ENCODE results near the gene ETS1. TPM values are rescaled to one million over a fixed set of nuclear protein-coding genes. Genes with fewer than 3 reads are reported as not detected.
A peak's percentile ranks its signal among the peaks of the same experiment; 100 is the strongest.

The ETS1 gene
- total and polyA plus RNA-seq, 2 experiments from 2014 or later, result 25.6 to 52.6 TPM

GRCh38 chr11:128522943-128523518 is 64.3 kb downstream of the ETS1 start (continued):
- no peak for TF ChIP-seq REST (IDR thresholded peaks at IDR 0.05; ENCODE audit: unreplicated experiment)

- Histone ChIP-seq H3K27ac (ENCODE audit: low read depth) (no peak overlapping the region), H3K4me1 (ENCODE audit: insufficient read depth) (peaks cover 70% of the 10 kb centered on the region), H3F3A (replicated peaks; ENCODE audit: low read depth) (no peaks in the 10 kb centered on the region; the same call in 1 of the 2 replicates), H3K9me2 (ENCODE audit: insufficient read depth) (no peaks in the 10 kb centered on the region), H3K4me2 (peak overlapping the region; percentile 96), H3K79me2 (replicated peaks; ENCODE audit: insufficient read depth) (peaks cover 54% of the 10 kb centered on the region), H3K27me3 (ENCODE audit: insufficient read depth) (peaks cover 14% of the 10 kb centered on the region), H2AFZ (peak overlapping the region; percentile 40; the same call in 1 of the 2 replicates), H3K4me3 (peak overlapping the region; percentile 89), H4K20me1 (replicated peaks; ENCODE audit: insufficient read depth) (peaks cover 29% of the 10 kb centered on the region), H3K36me3 (ENCODE audit: insufficient read depth) (no peaks in the 10 kb centered on the region)
- peaks cover 58% of the 10 kb centered on the region for H3K4me1 Mint-ChIP-seq
- peak; percentile 92 for ATAC-seq
- peak; percentile 96 for DNase-seq (ENCODE audit: low spot score)
- no peaks in the 10 kb centered on the region for H3K36me3 Mint-ChIP-seq (ENCODE audit: low read depth)
- TF ChIP-seq NANOG (IDR thresholded peaks at IDR 0.05; ENCODE audit: borderline replicate concordance) (no peak), POLR2AphosphoS5 (IDR thresholded peaks at IDR 0.05; ENCODE audit: low read depth) (peak; percentile 70)
- H3K4me3 Mint-ChIP-seq, result peak overlapping the region; percentile 84
- peaks cover 21% of the 10 kb centered on the region for H3K27me3 Mint-ChIP-seq (ENCODE audit: insufficient read depth, low read depth, poor library complexity)
- no peaks in the 10 kb centered on the region for H3K9me3 Mint-ChIP-seq
- no peak overlapping the region for H3K27ac Mint-ChIP-seq
Measured at GRCh38 chr11:128522055-128522942, 65.1 kb downstream of the ETS1 start.

DNA sequence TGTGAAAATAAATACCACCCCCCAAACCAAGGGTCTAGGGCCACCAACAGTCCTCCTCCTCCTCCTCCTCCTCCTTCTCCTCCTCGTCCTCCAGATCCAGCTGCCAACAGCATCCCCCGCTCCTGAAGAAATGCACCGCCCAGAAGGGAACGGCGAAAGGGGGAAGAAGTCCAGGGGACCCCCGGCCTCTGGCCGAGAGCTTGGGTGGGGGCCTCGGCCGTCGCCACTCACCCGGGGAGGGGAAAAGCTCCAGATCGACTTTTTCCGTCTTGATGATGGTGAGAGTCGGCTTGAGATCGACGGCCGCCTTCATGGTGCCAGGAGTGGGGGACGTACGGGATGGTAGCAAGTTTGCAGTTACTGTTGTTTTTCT is 65.7 kb downstream of the ETS1 start:
- Mint-ChIP-seq H3K4me1 (peaks cover 58% of the 10 kb centered on the region), H3K4me3 (peak overlapping the region; percentile 84), H3K36me3 (ENCODE audit: low read depth) (no peaks in the 10 kb centered on the region), H3K27me3 (ENCODE audit: insufficient read depth, low read depth, poor library complexity) (peaks cover 21% of the 10 kb centered on the region), H3K27ac (no peak overlapping the region), H3K9me3 (no peaks in the 10 kb centered on the region)
- Histone ChIP-seq H3K36me3 (ENCODE audit: insufficient read depth) (no peaks in the 10 kb centered on the region), H3K27me3 (ENCODE audit: insufficient read depth) (peaks cover 14% of the 10 kb centered on the region), H3K79me2 (replicated peaks; ENCODE audit: insufficient read depth) (peaks cover 58% of the 10 kb centered on the region), H3K9me2 (ENCODE audit: insufficient read depth) (no peaks in the 10 kb centered on the region), H3K27ac (ENCODE audit: low read depth) (no peak overlapping the region), H4K20me1 (replicated peaks; ENCODE audit: insufficient read depth) (peaks cover 29% of the 10 kb centered on the region), H3K4me3 (peak overlapping the region; percentile 89), H2AFZ (0 out of 2 replicates have a peak overlapping the region, but pooled peaks have one; percentile 40), H3K4me1 (ENCODE audit: insufficient read depth) (peaks cover 70% of the 10 kb centered on the region), H3K4me2 (peak overlapping the region; percentile 96), H3F3A (replicated peaks; ENCODE audit: low read depth) (no peaks in the 10 kb centered on the region; the same call in 1 of the 2 replicates)
- ATAC-seq, result peak; percentile 11
- DNase-seq (ENCODE audit: low spot score), result no peak
- TF ChIP-seq CREB1 (CRISPR knock-in tag; IDR thresholded peaks at IDR 0.05; ENCODE audit: low read depth), result no peak
- TF ChIP-seq ZNF331 (CRISPR knock-in tag; IDR thresholded peaks at IDR 0.05; ENCODE audit: low read depth), result no peak
- TF ChIP-seq POLR2AphosphoS5 (IDR thresholded peaks at IDR 0.05; ENCODE audit: low read depth), result no peak
- no peak for TF ChIP-seq REST (IDR thresholded peaks at IDR 0.05; ENCODE audit: unreplicated experiment)
- no peak for TF ChIP-seq ZNF114 (CRISPR knock-in tag; IDR thresholded peaks at IDR 0.05)
- TF ChIP-seq, protein P1, sequence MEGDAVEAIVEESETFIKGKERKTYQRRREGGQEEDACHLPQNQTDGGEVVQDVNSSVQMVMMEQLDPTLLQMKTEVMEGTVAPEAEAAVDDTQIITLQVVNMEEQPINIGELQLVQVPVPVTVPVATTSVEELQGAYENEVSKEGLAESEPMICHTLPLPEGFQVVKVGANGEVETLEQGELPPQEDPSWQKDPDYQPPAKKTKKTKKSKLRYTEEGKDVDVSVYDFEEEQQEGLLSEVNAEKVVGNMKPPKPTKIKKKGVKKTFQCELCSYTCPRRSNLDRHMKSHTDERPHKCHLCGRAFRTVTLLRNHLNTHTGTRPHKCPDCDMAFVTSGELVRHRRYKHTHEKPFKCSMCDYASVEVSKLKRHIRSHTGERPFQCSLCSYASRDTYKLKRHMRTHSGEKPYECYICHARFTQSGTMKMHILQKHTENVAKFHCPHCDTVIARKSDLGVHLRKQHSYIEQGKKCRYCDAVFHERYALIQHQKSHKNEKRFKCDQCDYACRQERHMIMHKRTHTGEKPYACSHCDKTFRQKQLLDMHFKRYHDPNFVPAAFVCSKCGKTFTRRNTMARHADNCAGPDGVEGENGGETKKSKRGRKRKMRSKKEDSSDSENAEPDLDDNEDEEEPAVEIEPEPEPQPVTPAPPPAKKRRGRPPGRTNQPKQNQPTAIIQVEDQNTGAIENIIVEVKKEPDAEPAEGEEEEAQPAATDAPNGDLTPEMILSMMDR (conservative IDR thresholded peaks at IDR 0.05; ENCODE audit: low read depth in 2 of 2), result no peak
- TF ChIP-seq STAT1 (IDR thresholded peaks at IDR 0.05; ENCODE audit: unreplicated experiment), result no peak
- no peak for TF ChIP-seq EZH2 (IDR thresholded peaks at IDR 0.05; ENCODE audit: low read depth, unreplicated experiment)
- TF ChIP-seq, protein P2, sequence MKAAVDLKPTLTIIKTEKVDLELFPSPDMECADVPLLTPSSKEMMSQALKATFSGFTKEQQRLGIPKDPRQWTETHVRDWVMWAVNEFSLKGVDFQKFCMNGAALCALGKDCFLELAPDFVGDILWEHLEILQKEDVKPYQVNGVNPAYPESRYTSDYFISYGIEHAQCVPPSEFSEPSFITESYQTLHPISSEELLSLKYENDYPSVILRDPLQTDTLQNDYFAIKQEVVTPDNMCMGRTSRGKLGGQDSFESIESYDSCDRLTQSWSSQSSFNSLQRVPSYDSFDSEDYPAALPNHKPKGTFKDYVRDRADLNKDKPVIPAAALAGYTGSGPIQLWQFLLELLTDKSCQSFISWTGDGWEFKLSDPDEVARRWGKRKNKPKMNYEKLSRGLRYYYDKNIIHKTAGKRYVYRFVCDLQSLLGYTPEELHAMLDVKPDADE (IDR thresholded peaks at IDR 0.05), result no peak
